22Rv1 (cell line): ENCODE results near the gene RPP25.

Experiments
- H3K27ac ChIP-seq: fragments of 450-650 bp; 2 replicates; pipeline ENCODE4 v1.5.1; 2017
- ZFX ChIP-seq: fragments of 450-650 bp; IDR thresholded peaks from 2 replicates; pipeline ENCODE4 v1.6.1; 2017; ENCODE audit warnings: antibody characterized with exemption, borderline replicate concordance
- TF ChIP-seq, protein P1 (sequence below): fragments of 450-650 bp; IDR thresholded peaks from 2 replicates; pipeline ENCODE4 v1.5.1; 2017; ENCODE audit warnings: mild to moderate bottlenecking

The RPP25 gene

DNA sequence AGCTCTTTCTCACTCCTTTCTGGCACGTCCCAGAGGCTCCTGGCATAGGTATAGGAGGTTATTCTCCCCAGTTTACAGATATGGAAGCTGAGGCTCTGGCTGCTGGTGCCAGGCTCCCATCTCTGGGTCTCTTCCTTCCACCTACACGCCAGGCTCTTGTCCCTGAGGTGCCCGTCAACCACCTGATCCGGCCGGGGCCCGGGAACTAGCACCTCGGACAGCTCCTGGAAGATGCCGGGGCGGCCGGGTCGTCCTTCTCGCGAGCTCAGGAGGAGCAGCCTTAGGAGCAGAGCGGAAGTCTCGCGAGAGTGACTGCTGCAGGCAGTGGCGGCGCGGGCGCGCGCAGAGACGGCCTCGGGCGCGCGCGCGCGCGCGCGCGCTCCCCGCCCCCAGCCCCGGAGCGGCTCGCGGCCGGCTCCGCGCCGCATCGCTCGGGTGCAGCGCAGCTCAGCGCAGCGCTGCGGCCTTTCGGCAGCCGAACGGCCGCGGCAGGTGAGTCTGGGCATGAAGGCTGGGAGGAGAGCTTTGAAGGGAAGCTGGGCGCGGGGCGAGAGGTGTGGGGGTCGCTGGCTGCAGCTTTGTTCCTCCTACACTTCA, 38.7 kb upstream of the RPP25 start, which contains the start of gene SCAMP5:
SCAMP5 (plus strand) TSS at position 382 of the 597 bp plus-strand sequence. CDS start 16,277 bp downstream, outside the sequence.
- no peak for TF ChIP-seq ZFX
- TF ChIP-seq, protein P1, sequence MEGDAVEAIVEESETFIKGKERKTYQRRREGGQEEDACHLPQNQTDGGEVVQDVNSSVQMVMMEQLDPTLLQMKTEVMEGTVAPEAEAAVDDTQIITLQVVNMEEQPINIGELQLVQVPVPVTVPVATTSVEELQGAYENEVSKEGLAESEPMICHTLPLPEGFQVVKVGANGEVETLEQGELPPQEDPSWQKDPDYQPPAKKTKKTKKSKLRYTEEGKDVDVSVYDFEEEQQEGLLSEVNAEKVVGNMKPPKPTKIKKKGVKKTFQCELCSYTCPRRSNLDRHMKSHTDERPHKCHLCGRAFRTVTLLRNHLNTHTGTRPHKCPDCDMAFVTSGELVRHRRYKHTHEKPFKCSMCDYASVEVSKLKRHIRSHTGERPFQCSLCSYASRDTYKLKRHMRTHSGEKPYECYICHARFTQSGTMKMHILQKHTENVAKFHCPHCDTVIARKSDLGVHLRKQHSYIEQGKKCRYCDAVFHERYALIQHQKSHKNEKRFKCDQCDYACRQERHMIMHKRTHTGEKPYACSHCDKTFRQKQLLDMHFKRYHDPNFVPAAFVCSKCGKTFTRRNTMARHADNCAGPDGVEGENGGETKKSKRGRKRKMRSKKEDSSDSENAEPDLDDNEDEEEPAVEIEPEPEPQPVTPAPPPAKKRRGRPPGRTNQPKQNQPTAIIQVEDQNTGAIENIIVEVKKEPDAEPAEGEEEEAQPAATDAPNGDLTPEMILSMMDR: no peak
- peak within 1 kb of the TSS; percentile 87 for H3K27ac ChIP-seq

- peak overlapping the region; percentile 87 for H3K27ac ChIP-seq
- TF ChIP-seq, protein P1: no peak
- no peak for TF ChIP-seq ZFX
These were observed 38.1 kb upstream of the RPP25 start for GRCh38 chr15:74994685-74995084.

- TF ChIP-seq ZFX: no peak
- TF ChIP-seq, protein P1: no peak
These were observed 37.7 kb upstream of the RPP25 start for GRCh38 chr15:74994236-74994635.

GRCh38 chr15:74992619-74993018, 36.0 kb upstream of the RPP25 start:
- H3K27ac ChIP-seq: no peak overlapping the region
- TF ChIP-seq, protein P1: no peak
- no peak for TF ChIP-seq ZFX

More at GRCh38 chr15:74994236-74994635, 37.7 kb upstream of the RPP25 start:
- H3K27ac ChIP-seq: peak overlapping the region; percentile 87

DNA sequence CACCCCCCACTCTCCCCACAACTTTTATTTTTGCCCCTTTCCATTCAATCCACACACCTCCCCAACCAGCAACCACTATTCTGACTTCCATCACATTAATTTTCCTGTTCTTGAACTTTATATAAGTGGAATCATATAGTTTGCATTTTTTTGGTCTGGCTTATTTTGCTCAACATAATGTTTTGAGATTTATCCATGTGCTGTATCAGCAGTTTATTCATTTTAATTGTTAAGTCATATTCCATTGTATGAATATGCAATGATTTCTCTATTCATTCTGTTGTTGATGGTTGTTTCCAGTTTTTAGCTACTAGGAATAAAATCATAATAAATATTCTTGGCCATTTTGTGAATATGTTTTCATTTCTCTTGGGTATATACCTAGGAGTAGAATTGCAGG, 33.0 kb upstream of the RPP25 start:
- TF ChIP-seq ZFX: no peak
- TF ChIP-seq, protein P1: no peak
- H3K27ac ChIP-seq: no peak overlapping the region

GRCh38 chr15:74988007-74988800, 31.6 kb upstream of the RPP25 start:
- no peak overlapping the region for H3K27ac ChIP-seq
- TF ChIP-seq, protein P1: peak; percentile 39
- no peak for TF ChIP-seq ZFX

- no peak for TF ChIP-seq ZFX
- TF ChIP-seq, protein P1: no peak
- no peak overlapping the region for H3K27ac ChIP-seq
These were observed 27.2 kb upstream of the RPP25 start for GRCh38 chr15:74983725-74984231.
